ENCODE data around the gene JKAMP. TPM values are rescaled to one million over a fixed set of nuclear protein-coding genes. Genes with fewer than 3 reads are reported as not detected.

JKAMP gene
- total and polyA plus RNA-seq, 2 donors from 2014 or later = 40.4 to 48.3 TPM

DNA sequence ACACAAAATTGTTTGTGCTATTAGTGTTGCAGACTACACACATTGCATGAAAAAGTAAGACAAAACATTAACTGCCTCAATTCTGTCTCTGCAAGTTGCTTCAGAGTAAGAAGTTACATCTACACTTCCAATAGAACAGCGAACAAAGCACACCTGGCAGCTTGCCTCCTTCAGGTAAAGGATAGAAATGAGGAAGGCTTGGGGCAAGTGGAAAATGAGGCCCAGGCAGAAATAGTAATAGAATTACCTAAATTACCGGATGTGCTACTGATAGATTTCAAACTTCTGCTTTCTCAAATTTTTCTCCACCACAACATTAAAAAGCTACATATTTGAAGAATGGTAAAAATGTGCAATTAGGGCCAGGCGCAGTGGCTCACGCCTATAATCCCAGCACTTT is 54.6 kb downstream of the JKAMP start:
- no peaks in the 10 kb centered on the region for H3K27me3 ChIP-seq (ENCODE audit: control insufficient read depth, insufficient read depth, low read length)
- TF ChIP-seq, protein P1, sequence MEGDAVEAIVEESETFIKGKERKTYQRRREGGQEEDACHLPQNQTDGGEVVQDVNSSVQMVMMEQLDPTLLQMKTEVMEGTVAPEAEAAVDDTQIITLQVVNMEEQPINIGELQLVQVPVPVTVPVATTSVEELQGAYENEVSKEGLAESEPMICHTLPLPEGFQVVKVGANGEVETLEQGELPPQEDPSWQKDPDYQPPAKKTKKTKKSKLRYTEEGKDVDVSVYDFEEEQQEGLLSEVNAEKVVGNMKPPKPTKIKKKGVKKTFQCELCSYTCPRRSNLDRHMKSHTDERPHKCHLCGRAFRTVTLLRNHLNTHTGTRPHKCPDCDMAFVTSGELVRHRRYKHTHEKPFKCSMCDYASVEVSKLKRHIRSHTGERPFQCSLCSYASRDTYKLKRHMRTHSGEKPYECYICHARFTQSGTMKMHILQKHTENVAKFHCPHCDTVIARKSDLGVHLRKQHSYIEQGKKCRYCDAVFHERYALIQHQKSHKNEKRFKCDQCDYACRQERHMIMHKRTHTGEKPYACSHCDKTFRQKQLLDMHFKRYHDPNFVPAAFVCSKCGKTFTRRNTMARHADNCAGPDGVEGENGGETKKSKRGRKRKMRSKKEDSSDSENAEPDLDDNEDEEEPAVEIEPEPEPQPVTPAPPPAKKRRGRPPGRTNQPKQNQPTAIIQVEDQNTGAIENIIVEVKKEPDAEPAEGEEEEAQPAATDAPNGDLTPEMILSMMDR (IDR thresholded peaks at IDR 0.05; ENCODE audit: borderline replicate concordance, extremely low read depth, insufficient read depth) = no peak
- no peak overlapping the region for H3K4me3 ChIP-seq (ENCODE audit: low read length in 3 of 3)
- FAIRE-seq (no peak), DNase-seq (no peak)
- no peaks in the 10 kb centered on the region for H3K36me3 ChIP-seq (ENCODE audit: control insufficient read depth in 2 of 3, insufficient read depth in 3 of 3, low read length in 3 of 3)
- no peaks in the 10 kb centered on the region for H3K9me3 ChIP-seq (ENCODE audit: control insufficient read depth in 2 of 3, insufficient read depth in 1 of 3, low read length in 3 of 3)
- H3K9ac ChIP-seq (ENCODE audit: low read length in 3 of 3) = no peak overlapping the region
- H3K4me1 ChIP-seq (ENCODE audit: control insufficient read depth in 2 of 3, insufficient read depth in 2 of 3, low read depth in 1 of 3, low read length in 3 of 3) = no peaks in the 10 kb centered on the region
- H3K27ac ChIP-seq (ENCODE audit: low read depth in 2 of 2, low read length in 2 of 2) = no peak overlapping the region
- intact Hi-C loops (cut with DNase I) = no loop called here

GRCh38 chr14:59540852-59541251 is 56.5 kb downstream of the JKAMP start:
- DNase-seq (no peak), FAIRE-seq (no peak)

GRCh38 chr14:59541731-59542130 is 57.4 kb downstream of the JKAMP start:
- TF ChIP-seq, protein P1 (IDR thresholded peaks at IDR 0.05; ENCODE audit: borderline replicate concordance, extremely low read depth, insufficient read depth) = no peak
- intact Hi-C loops (cut with DNase I) = no loop called here
- H3K4me1 ChIP-seq (ENCODE audit: control insufficient read depth in 2 of 3, insufficient read depth in 2 of 3, low read depth in 1 of 3, low read length in 3 of 3) = no peaks in the 10 kb centered on the region
- no peaks in the 10 kb centered on the region for H3K9me3 ChIP-seq (ENCODE audit: control insufficient read depth in 2 of 3, insufficient read depth in 1 of 3, low read length in 3 of 3)
- H3K27me3 ChIP-seq (ENCODE audit: control insufficient read depth, insufficient read depth, low read length) = no peaks in the 10 kb centered on the region
- DNase-seq (no peak), FAIRE-seq (no peak)
- H3K9ac ChIP-seq (ENCODE audit: low read length in 3 of 3) = no peak overlapping the region
- no peak overlapping the region for H3K27ac ChIP-seq (ENCODE audit: low read depth in 2 of 2, low read length in 2 of 2)
- no peak overlapping the region for H3K4me3 ChIP-seq (ENCODE audit: low read length in 3 of 3)
- no peaks in the 10 kb centered on the region for H3K36me3 ChIP-seq (ENCODE audit: control insufficient read depth in 2 of 3, insufficient read depth in 3 of 3, low read length in 3 of 3)

More at GRCh38 chr14:59540852-59541251, 56.5 kb downstream of the JKAMP start:
- no peaks in the 10 kb centered on the region for H3K36me3 ChIP-seq (ENCODE audit: control insufficient read depth in 2 of 3, insufficient read depth in 3 of 3, low read length in 3 of 3)
- no peaks in the 10 kb centered on the region for H3K27me3 ChIP-seq (ENCODE audit: control insufficient read depth, insufficient read depth, low read length)
- H3K4me3 ChIP-seq (ENCODE audit: low read length in 3 of 3) = no peak overlapping the region
- no peaks in the 10 kb centered on the region for H3K9me3 ChIP-seq (ENCODE audit: control insufficient read depth in 2 of 3, insufficient read depth in 1 of 3, low read length in 3 of 3)
- intact Hi-C loops (cut with DNase I) = no loop called here
- TF ChIP-seq, protein P1 (IDR thresholded peaks at IDR 0.05; ENCODE audit: borderline replicate concordance, extremely low read depth, insufficient read depth) = no peak
- no peak overlapping the region for H3K9ac ChIP-seq (ENCODE audit: low read length in 3 of 3)
- no peaks in the 10 kb centered on the region for H3K4me1 ChIP-seq (ENCODE audit: control insufficient read depth in 2 of 3, insufficient read depth in 2 of 3, low read depth in 1 of 3, low read length in 3 of 3)
- H3K27ac ChIP-seq (ENCODE audit: low read depth in 2 of 2, low read length in 2 of 2) = no peak overlapping the region

DNA sequence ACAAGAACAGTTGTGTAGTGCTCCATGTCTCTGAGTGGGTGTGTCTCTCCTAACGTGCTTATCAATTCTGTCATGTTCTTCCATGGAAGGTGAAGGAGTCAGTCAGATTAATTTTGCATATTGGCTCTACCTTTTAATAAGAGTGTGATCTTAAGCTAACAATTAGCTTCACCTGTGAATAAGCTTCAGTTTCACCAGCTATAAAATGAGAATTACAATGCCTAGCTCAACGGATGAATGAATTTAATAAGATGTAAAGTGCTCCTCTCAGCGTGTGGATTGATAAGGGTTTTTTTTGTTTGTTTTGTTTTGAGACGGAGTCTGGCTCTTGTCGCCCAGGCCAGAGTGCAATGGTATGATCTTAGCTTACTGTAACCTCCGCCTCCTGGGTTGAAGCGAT is 59.6 kb downstream of the JKAMP start:
- intact Hi-C loops (cut with DNase I) = no loop called here
- TF ChIP-seq, protein P1 (IDR thresholded peaks at IDR 0.05; ENCODE audit: borderline replicate concordance, extremely low read depth, insufficient read depth) = no peak

More for the DNA sequence above, 59.6 kb downstream of the JKAMP start:
- H3K27me3 ChIP-seq (ENCODE audit: control insufficient read depth, insufficient read depth, low read length) = no peaks in the 10 kb centered on the region
- H3K9me3 ChIP-seq (ENCODE audit: control insufficient read depth in 2 of 3, insufficient read depth in 1 of 3, low read length in 3 of 3) = no peaks in the 10 kb centered on the region
- no peaks in the 10 kb centered on the region for H3K36me3 ChIP-seq (ENCODE audit: control insufficient read depth in 2 of 3, insufficient read depth in 3 of 3, low read length in 3 of 3)
- no peak overlapping the region for H3K4me3 ChIP-seq (ENCODE audit: low read length in 3 of 3)
- DNase-seq = no peak
- H3K9ac ChIP-seq (ENCODE audit: low read length in 3 of 3) = no peak overlapping the region
- H3K4me1 ChIP-seq (ENCODE audit: control insufficient read depth in 2 of 3, insufficient read depth in 2 of 3, low read depth in 1 of 3, low read length in 3 of 3) = no peaks in the 10 kb centered on the region
- no peak overlapping the region for H3K27ac ChIP-seq (ENCODE audit: low read depth in 2 of 2, low read length in 2 of 2)
- no peak for FAIRE-seq

Measured in kidney (tissue), 14 donors.